Left hindlimb (tissue), 1 donor: ENCODE results near the gene CYRIA.

Experiments used
- DNase-seq: peaks from one replicate; pipeline ENCODE4 v3.0.0-alpha.2; 2018

The CYRIA gene

GRCh38 chr2:16665748-16666448 is at the start of gene CYRIA:
Gene CYRIA (minus strand): TSS chr2:16665834. CDS start chr2:16588119, 77,715 bp downstream.
- peak; percentile 67 for DNase-seq

GRCh38 chr2:16713011-16713423 is 47.4 kb upstream of the CYRIA start:
- DNase-seq = no peak

- DNase-seq = no peak
Measured at GRCh38 chr2:16709769-16710168, 44.1 kb upstream of the CYRIA start.

- DNase-seq = no peak
Measured at GRCh38 chr2:16708173-16708572, 42.5 kb upstream of the CYRIA start.

GRCh38 chr2:16707014-16707623 is 41.5 kb upstream of the CYRIA start:
- no peak for DNase-seq

DNA sequence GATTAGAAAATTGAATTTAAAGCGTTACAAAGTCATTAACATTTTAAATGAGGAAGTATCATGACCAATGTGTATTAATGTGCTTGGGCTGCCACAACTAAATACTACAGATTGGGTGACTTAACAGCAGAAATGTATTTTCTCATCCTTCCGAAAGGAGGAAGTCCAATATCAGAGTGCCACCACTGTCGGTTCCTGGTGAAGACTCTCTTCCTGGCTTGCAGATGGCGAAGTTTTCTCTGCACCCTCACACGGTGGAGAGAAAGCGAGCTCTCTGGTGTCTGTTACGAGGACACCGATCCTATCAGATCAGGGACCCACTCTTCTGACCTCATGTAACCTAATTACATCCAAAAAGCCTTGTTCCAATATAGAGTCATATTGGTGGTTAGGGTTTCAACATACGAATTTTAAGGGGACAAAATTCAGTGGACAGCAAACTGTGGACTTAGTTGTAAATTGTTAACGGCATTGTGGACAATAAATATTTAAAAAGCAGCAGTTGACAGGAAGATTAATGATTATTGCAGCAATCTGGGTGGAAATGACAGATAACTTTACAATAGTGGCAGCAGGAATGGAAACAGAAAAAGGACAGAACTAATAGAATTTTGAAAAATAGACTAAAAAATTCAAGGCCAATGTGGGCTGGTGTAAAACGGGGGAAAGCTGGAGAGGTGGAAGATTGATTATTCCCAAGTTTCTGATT is 35.1 kb upstream of the CYRIA start:
- DNase-seq = no peak

DNA sequence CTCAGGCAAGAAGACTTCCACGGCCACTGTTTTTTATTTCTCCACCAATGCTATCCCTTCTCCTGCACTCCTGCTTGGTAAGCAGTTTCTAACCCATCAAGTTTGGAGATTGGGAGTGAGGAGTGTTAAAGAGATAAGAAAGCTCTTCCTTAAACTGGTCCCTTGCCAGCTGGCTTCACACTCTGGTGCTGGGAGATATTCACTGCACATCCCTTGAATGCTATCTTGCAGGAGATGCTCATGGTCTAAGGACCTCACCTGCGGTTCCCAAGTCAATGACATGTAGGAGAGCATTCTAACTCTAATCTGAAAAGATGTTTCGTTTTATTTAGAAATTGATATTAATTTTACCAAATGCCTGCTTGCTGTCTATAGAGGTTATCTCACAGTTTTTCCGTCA is 28.2 kb upstream of the CYRIA start:
- DNase-seq = no peak

DNA sequence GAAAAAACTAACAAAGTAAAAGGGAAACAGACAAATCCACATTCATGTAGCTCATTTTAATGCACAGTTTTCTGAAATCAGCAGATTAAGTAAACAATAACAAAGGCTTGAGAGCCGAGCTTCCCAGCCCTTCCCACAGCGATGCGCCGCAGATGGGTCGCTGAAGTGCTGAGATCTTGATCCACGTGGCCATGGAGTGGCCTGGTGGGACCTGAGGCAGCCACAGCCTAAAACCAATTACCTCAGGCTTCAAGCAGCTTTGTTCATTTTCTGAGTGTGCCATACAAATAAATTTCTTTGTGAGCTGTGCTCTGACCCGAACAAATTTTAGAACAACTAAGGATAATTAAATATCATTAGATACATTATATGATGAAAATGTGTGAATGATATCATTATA is 25.6 kb upstream of the CYRIA start:
- DNase-seq = no peak

- no peak for DNase-seq
Measured at GRCh38 chr2:16687955-16688354, 22.3 kb upstream of the CYRIA start.

- no peak for DNase-seq
Measured at GRCh38 chr2:16687222-16687621, 21.6 kb upstream of the CYRIA start.

- DNase-seq = no peak
Measured at GRCh38 chr2:16686641-16687040, 21.0 kb upstream of the CYRIA start.

DNA sequence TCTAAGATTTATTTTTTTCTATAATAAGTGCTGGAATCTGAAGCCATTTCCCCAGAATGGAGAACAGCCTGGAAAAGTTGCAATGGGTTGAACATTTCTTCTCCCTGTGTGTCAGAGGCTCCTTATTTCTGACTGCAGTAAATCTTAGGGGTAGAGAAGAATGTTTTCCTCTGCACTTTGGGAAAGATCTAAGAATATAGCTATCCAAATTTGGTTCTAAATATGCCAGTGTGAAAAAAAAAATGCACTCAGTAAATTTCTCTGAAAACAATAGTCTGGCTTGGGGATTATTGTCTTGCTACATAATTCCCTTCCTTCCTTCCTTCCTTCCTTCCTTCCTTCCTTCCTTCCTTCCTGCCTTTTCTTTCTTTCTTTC is 19.7 kb upstream of the CYRIA start:
- DNase-seq = no peak

- DNase-seq = no peak
Measured at GRCh38 chr2:16684676-16685339, 19.2 kb upstream of the CYRIA start.

GRCh38 chr2:16683576-16683975 is 17.9 kb upstream of the CYRIA start:
- DNase-seq = no peak

GRCh38 chr2:16682431-16683118 is 16.9 kb upstream of the CYRIA start:
- peak; percentile 79 for DNase-seq

DNA sequence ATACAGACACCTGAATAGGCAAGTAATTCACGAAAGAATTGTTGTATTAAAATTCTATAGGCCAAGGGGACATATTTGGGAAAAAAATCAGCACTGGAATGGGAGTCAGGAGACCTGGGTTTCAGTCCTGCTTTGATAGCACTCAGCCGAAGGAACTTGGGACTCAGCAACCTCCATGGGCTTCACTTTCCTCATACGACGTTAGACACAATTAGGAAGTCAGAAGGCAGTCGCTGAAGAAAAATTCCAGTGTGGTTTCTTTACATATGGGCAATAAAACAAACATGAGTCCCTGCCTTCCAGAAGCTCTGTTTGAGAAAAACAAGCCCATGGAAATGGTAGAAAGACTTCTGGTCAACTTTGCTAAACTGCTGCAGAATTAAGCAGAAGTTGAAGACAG is 15.1 kb upstream of the CYRIA start:
- DNase-seq = no peak

- DNase-seq = no peak
Measured at GRCh38 chr2:16680304-16680703, 14.7 kb upstream of the CYRIA start.

DNA sequence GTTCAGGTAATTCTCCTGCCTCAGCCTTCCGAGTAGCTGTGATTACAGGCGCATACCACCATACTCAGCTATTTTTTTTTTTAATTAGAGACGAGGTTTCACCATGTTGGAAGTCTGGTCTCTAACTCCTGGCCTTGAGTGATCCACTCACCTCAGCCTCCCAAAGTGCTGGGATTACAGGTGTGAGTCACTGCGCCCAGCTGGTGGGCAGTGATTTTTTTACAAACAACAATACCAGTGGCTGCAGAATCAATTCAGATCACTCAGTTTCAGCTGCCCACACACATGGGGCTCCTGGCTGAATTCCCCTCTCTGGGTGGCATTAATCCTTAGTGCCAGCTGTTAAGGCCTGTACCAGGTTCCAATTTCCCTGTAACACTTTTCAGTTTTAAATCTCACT is 13.3 kb upstream of the CYRIA start:
- no peak for DNase-seq

- no peak for DNase-seq
Measured at GRCh38 chr2:16677875-16678274, 12.2 kb upstream of the CYRIA start.

DNA sequence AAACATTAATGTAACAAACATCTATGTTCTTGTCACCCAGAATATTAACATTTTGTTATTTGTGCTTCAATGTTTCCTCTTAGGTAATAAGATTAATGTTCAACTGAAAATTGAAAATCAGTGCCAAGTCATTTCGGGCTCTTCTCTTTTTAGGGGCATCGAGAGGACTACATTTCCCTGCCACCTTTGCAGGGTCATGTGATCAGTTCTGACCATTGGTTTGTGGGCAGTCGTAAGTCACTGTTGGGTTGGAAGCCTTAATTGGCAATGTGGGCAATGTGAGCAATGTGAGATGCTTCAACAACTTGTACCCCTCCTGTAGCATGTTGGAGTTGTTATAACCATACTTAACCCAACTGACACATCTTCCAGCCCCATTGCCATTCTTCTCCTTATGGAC is 10.1 kb upstream of the CYRIA start:
- no peak for DNase-seq

DNA sequence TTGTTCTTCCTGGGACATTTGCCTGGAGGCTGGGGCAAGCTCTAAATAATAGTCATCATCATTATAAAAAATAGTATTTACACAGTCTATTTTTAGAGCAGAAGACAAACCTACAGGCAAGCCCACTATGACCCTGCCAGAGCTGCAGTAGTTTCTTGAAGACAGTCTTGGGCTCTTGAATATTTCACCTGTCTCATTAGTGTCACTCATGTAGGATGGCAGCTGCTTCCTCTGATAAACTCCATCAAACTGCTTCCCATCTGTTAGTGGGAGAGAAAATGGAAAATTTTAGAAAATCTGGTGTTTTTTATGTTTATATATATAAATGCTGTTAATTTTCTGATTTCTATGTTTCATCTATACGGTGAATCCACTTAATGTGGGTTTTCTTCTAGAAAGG is 8.5 kb upstream of the CYRIA start:
- DNase-seq = no peak

- no peak for DNase-seq
Measured at GRCh38 chr2:16671760-16672159, 6.1 kb upstream of the CYRIA start.

GRCh38 chr2:16669388-16669787 is 3.8 kb upstream of the CYRIA start:
- no peak for DNase-seq
